HEK293 (cell line): ENCODE data around the gene PLK1.

Experiments used
- KLF1 ChIP-seq: fragments of 450-650 bp; formaldehyde crosslinking; IDR thresholded peaks from 2 replicates; pipeline ENCODE4 v1.5.1; 2016; ENCODE audit warnings: missing biosample characterization, missing genetic modification characterization
- SP3 ChIP-seq: fragments of 450-650 bp; formaldehyde crosslinking; IDR thresholded peaks from 2 replicates; pipeline ENCODE4 v1.5.1; 2016; ENCODE audit warnings: missing biosample characterization, missing genetic modification characterization
- SP7 ChIP-seq: fragments of 450-650 bp; formaldehyde crosslinking; IDR thresholded peaks from 2 replicates; pipeline ENCODE4 v1.5.1; 2016; ENCODE audit warnings: missing biosample characterization, missing genetic modification characterization
- ZBTB1 ChIP-seq: fragments of 450-650 bp; formaldehyde crosslinking; IDR thresholded peaks from 2 replicates; pipeline ENCODE4 v1.5.1; 2016; ENCODE audit warnings: missing biosample characterization, missing genetic modification characterization
- ZFP69B ChIP-seq: fragments of 450-650 bp; formaldehyde crosslinking; IDR thresholded peaks from 2 replicates; pipeline ENCODE4 v1.5.1; 2016; ENCODE audit warnings: missing biosample characterization, missing genetic modification characterization
- ZNF24 ChIP-seq: fragments of 450-650 bp; formaldehyde crosslinking; IDR thresholded peaks from 2 replicates; pipeline ENCODE4 v1.5.1; 2016; ENCODE audit warnings: missing biosample characterization, missing genetic modification characterization
- ZNF561 ChIP-seq: fragments of 450-650 bp; IDR thresholded peaks from 2 replicates; pipeline ENCODE4 v1.5.1; 2018; ENCODE audit warnings: missing biosample characterization, missing genetic modification characterization, borderline replicate concordance
- ZSCAN30 ChIP-seq: fragments of 450-650 bp; IDR thresholded peaks from 2 replicates; pipeline ENCODE4 v1.5.1; 2018; ENCODE audit warnings: missing biosample characterization, mild to moderate bottlenecking, missing genetic modification characterization, moderate library complexity
- TF ChIP-seq, protein P1 (sequence below): fragments of 450-650 bp; formaldehyde crosslinking; IDR thresholded peaks from 2 replicates; pipeline ENCODE4 v1.5.1; 2016; ENCODE audit warnings: missing biosample characterization, missing genetic modification characterization
- TF ChIP-seq, protein P2 (sequence below): fragments of 450-650 bp; formaldehyde crosslinking; IDR thresholded peaks from 2 replicates; pipeline ENCODE4; 2016; ENCODE audit warnings: missing biosample characterization, missing genetic modification characterization
- TF ChIP-seq, protein P3 (sequence below): fragments of 450-650 bp; formaldehyde crosslinking; IDR thresholded peaks from 2 replicates; pipeline ENCODE4 v1.5.1; 2016; ENCODE audit warnings: missing biosample characterization, missing genetic modification characterization, low read depth
- TF ChIP-seq, protein P4 (sequence below): fragments of 450-650 bp; formaldehyde crosslinking; IDR thresholded peaks from 2 replicates; pipeline ENCODE4 v1.5.1; 2016; ENCODE audit warnings: missing biosample characterization, missing genetic modification characterization
- TF ChIP-seq, protein P5 (sequence below): fragments of 450-650 bp; formaldehyde crosslinking; IDR thresholded peaks from 2 replicates; pipeline ENCODE4 v1.5.1; 2016; ENCODE audit warnings: missing biosample characterization, missing genetic modification characterization, low read depth
- TF ChIP-seq, protein P6 (sequence below): fragments of 450-650 bp; formaldehyde crosslinking; IDR thresholded peaks from 2 replicates; pipeline ENCODE4 v1.5.1; 2016; ENCODE audit warnings: missing biosample characterization, missing genetic modification characterization

DNA sequence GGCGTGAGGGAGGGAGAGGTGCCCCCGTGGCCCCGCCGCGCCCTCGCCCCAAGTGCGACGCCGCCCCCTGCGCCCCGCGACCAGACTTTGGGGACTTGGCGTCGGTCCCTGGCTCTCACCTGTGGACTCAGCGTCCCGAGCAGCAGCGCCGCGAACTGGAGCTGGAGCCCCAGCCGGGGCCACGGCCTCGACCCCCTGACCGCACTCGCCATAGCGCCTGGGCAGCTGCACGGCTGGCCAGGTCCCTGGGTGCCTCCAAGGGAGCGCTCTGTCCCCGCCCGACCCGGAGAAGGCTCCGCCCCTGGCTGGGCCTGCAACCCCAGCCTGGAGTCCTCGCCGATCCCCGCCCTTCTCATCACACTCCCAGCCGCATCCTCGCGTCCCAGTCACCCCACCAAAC is 34.3 kb downstream of the PLK1 start, which contains the start of gene ERN2:
- TF ChIP-seq, protein P1, sequence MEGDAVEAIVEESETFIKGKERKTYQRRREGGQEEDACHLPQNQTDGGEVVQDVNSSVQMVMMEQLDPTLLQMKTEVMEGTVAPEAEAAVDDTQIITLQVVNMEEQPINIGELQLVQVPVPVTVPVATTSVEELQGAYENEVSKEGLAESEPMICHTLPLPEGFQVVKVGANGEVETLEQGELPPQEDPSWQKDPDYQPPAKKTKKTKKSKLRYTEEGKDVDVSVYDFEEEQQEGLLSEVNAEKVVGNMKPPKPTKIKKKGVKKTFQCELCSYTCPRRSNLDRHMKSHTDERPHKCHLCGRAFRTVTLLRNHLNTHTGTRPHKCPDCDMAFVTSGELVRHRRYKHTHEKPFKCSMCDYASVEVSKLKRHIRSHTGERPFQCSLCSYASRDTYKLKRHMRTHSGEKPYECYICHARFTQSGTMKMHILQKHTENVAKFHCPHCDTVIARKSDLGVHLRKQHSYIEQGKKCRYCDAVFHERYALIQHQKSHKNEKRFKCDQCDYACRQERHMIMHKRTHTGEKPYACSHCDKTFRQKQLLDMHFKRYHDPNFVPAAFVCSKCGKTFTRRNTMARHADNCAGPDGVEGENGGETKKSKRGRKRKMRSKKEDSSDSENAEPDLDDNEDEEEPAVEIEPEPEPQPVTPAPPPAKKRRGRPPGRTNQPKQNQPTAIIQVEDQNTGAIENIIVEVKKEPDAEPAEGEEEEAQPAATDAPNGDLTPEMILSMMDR (tag by site-specific recombination) = no peak
- TF ChIP-seq ZNF561 = no peak
- no peak for TF ChIP-seq ZNF24 (tag by site-specific recombination)
- TF ChIP-seq, protein P2, sequence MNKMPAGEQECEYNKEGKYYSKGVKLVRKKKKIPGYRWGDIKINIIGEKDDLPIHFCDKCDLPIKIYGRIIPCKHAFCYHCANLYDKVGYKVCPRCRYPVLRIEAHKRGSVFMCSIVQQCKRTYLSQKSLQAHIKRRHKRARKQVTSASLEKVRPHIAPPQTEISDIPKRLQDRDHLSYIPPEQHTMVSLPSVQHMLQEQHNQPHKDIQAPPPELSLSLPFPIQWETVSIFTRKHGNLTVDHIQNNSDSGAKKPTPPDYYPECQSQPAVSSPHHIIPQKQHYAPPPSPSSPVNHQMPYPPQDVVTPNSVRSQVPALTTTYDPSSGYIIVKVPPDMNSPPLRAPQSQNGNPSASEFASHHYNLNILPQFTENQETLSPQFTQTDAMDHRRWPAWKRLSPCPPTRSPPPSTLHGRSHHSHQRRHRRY = no peak
- TF ChIP-seq ZFP69B = no peak
- TF ChIP-seq, protein P3, sequence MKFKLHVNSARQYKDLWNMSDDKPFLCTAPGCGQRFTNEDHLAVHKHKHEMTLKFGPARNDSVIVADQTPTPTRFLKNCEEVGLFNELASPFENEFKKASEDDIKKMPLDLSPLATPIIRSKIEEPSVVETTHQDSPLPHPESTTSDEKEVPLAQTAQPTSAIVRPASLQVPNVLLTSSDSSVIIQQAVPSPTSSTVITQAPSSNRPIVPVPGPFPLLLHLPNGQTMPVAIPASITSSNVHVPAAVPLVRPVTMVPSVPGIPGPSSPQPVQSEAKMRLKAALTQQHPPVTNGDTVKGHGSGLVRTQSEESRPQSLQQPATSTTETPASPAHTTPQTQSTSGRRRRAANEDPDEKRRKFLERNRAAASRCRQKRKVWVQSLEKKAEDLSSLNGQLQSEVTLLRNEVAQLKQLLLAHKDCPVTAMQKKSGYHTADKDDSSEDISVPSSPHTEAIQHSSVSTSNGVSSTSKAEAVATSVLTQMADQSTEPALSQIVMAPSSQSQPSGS (tag by site-specific recombination) = no peak
- TF ChIP-seq, protein P4, sequence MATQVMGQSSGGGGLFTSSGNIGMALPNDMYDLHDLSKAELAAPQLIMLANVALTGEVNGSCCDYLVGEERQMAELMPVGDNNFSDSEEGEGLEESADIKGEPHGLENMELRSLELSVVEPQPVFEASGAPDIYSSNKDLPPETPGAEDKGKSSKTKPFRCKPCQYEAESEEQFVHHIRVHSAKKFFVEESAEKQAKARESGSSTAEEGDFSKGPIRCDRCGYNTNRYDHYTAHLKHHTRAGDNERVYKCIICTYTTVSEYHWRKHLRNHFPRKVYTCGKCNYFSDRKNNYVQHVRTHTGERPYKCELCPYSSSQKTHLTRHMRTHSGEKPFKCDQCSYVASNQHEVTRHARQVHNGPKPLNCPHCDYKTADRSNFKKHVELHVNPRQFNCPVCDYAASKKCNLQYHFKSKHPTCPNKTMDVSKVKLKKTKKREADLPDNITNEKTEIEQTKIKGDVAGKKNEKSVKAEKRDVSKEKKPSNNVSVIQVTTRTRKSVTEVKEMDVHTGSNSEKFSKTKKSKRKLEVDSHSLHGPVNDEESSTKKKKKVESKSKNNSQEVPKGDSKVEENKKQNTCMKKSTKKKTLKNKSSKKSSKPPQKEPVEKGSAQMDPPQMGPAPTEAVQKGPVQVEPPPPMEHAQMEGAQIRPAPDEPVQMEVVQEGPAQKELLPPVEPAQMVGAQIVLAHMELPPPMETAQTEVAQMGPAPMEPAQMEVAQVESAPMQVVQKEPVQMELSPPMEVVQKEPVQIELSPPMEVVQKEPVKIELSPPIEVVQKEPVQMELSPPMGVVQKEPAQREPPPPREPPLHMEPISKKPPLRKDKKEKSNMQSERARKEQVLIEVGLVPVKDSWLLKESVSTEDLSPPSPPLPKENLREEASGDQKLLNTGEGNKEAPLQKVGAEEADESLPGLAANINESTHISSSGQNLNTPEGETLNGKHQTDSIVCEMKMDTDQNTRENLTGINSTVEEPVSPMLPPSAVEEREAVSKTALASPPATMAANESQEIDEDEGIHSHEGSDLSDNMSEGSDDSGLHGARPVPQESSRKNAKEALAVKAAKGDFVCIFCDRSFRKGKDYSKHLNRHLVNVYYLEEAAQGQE (tag by site-specific recombination) = no peak
- TF ChIP-seq SP7 = no peak
- TF ChIP-seq, protein P5, sequence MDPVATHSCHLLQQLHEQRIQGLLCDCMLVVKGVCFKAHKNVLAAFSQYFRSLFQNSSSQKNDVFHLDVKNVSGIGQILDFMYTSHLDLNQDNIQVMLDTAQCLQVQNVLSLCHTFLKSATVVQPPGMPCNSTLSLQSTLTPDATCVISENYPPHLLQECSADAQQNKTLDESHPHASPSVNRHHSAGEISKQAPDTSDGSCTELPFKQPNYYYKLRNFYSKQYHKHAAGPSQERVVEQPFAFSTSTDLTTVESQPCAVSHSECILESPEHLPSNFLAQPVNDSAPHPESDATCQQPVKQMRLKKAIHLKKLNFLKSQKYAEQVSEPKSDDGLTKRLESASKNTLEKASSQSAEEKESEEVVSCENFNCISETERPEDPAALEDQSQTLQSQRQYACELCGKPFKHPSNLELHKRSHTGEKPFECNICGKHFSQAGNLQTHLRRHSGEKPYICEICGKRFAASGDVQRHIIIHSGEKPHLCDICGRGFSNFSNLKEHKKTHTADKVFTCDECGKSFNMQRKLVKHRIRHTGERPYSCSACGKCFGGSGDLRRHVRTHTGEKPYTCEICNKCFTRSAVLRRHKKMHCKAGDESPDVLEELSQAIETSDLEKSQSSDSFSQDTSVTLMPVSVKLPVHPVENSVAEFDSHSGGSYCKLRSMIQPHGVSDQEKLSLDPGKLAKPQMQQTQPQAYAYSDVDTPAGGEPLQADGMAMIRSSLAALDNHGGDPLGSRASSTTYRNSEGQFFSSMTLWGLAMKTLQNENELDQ (tag by site-specific recombination) = no peak
- TF ChIP-seq ZSCAN30 (tag by site-specific recombination) = no peak
- TF ChIP-seq SP3 (tag by site-specific recombination) = no peak
- TF ChIP-seq, protein P6, sequence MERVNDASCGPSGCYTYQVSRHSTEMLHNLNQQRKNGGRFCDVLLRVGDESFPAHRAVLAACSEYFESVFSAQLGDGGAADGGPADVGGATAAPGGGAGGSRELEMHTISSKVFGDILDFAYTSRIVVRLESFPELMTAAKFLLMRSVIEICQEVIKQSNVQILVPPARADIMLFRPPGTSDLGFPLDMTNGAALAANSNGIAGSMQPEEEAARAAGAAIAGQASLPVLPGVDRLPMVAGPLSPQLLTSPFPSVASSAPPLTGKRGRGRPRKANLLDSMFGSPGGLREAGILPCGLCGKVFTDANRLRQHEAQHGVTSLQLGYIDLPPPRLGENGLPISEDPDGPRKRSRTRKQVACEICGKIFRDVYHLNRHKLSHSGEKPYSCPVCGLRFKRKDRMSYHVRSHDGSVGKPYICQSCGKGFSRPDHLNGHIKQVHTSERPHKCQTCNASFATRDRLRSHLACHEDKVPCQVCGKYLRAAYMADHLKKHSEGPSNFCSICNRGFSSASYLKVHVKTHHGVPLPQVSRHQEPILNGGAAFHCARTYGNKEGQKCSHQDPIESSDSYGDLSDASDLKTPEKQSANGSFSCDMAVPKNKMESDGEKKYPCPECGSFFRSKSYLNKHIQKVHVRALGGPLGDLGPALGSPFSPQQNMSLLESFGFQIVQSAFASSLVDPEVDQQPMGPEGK = no peak
- TF ChIP-seq KLF1 (tag by site-specific recombination) = no peak
- TF ChIP-seq ZBTB1 = no peak
